Measurements from ENCODE around the gene ST3GAL2.
"Not testable (repeated sequence)": the region's sequence is repeated elsewhere in the genome, so short reads cannot be mapped to it uniquely, and the experiment has no call there.

Gene ST3GAL2

DNA sequence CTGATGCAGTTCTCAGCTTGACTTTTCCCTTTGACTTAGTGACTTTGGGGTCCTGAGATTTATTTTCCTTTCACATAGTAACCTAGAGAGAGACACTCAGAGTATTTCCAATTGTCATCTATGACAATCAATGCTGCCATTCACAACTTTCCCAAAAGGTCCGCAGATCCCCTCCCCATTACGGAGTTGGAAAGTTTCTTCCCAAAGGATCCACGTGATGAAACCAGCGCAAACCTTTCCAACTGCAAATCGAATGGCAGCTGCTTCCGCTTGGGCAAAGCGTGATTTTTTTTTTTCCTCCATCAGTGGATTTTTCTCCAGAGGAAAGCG lies 15.0 kb upstream of the ST3GAL2 start:
- DNase-seq (ENCODE audit: extremely low read depth, low read depth), result no peak
- TF ChIP-seq, protein P1, sequence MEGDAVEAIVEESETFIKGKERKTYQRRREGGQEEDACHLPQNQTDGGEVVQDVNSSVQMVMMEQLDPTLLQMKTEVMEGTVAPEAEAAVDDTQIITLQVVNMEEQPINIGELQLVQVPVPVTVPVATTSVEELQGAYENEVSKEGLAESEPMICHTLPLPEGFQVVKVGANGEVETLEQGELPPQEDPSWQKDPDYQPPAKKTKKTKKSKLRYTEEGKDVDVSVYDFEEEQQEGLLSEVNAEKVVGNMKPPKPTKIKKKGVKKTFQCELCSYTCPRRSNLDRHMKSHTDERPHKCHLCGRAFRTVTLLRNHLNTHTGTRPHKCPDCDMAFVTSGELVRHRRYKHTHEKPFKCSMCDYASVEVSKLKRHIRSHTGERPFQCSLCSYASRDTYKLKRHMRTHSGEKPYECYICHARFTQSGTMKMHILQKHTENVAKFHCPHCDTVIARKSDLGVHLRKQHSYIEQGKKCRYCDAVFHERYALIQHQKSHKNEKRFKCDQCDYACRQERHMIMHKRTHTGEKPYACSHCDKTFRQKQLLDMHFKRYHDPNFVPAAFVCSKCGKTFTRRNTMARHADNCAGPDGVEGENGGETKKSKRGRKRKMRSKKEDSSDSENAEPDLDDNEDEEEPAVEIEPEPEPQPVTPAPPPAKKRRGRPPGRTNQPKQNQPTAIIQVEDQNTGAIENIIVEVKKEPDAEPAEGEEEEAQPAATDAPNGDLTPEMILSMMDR (IDR thresholded peaks at IDR 0.05; ENCODE audit: low read depth, low read length), result no peak

DNA sequence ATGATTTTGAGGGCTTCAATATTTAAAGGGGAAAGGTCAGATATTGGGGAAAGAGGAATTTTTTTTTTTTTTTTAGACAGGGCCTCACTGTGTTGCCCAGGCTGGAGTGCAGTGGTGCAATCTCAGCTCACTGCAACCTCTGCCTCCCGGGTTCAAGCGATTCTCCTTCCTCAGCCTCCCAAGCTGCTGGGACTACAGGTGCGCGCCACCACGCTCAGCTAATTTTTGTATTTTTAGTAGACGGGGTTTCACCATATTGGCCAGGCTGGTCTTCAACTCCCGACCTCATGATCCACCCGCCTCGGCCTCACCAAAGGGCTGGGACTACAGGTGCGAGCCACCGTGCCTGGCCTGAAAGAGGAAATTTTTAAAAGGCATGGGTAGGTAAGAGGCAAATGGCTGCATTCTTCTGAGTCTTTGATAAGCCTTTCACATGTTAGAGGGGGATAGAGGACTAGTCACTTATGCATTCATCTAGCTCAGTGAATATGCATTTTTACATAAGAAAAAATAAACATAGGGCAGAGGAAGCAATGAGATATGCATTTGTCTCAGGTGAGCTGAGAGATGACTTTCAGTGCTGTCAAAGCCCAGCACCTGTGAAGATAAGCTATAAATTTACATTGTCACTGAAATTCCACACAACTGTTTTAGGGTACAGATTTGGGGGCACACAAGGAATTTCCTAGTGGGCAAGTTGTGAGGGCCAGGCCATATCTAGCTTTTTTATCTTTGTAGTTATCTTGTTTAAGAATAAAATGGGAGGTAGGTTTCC lies 14.4 kb upstream of the ST3GAL2 start:
- TF ChIP-seq, protein P1 (IDR thresholded peaks at IDR 0.05; ENCODE audit: low read depth, low read length), result no peak
- DNase-seq (ENCODE audit: extremely low read depth, low read depth), result no peak

DNA sequence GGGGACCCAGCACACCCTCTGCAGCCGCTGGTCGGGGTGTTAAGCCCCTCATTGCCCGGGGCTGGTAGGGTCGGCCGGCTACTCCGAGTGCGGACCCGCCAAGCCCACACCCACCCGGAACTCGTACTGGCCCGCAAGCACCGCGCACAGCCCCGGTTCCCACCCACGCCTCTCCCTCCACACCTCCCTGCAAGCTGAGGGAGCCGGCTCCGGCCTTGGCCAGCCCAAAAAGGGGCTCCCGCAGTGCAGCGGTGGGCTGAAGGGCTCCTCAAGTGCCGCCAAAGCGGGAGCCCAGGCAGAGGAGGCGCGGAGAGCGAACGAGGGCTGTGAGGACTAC lies 12.1 kb upstream of the ST3GAL2 start:
- DNase-seq (ENCODE audit: extremely low read depth, low read depth), result not testable (repeated sequence)

DNA sequence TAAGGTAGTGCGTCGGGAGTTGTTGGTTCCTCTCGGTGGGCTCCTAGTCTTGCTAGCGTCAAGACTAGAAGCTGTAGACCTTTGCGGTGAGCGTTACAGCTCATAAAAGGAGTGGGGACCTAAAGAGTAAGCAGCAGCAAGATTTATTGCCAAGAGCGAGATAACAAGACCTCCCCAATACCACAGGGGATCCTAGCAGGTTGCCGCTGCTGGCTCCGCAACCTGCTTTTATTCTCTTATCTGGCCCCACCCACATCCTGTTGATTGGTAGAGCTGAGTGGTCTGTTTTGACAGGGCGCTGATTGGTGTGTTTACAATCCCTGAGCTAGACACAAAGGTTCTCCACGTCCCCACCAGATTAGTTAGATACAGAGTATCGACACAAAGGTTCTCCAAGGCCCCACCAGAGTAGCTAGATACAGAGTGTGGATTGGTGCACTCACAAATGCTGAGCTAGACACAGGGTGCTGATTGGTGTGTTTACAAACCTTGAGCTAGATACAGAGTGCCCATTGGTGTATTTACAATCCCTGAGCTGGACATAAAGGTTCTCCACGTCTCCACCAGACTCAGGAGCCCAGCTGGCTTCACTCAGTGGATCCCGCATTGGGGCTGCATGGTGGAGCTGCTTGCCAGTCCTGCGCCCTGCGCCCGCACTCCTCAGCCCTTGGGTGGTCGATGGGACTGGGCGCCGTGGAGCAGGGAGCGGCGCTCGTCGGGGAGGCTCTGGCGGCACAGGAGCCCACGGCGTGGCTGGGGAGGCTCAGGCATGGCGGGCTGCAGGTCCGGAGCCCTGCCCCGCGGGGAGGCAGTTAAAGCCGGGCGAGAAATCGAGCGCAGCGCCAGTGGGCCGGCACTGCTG lies 11.5 kb upstream of the ST3GAL2 start:
- not testable (repeated sequence) for DNase-seq (ENCODE audit: extremely low read depth, low read depth)

DNA sequence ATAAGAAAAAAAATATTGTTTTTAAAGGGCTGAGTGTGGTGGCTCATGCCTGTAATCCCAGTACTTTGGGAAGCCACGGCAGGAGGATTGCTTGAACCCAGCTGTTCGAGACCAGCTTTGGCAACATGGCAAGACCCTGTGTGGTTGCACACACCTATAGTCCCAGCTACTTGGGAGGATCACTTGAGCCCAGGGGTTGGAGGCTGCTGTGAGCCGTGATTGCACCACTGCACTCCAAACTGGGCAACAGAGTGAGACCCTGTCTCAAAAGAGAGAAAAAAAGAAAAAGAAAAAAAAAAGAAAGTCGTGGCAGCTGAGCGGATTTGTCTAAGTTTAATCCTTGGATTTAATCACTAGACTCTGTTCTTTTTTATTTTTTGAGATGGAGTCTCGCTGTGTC lies 9.2 kb upstream of the ST3GAL2 start:
- TF ChIP-seq, protein P1 (IDR thresholded peaks at IDR 0.05; ENCODE audit: low read depth, low read length), result no peak
- no peak for DNase-seq (ENCODE audit: extremely low read depth, low read depth)

DNA sequence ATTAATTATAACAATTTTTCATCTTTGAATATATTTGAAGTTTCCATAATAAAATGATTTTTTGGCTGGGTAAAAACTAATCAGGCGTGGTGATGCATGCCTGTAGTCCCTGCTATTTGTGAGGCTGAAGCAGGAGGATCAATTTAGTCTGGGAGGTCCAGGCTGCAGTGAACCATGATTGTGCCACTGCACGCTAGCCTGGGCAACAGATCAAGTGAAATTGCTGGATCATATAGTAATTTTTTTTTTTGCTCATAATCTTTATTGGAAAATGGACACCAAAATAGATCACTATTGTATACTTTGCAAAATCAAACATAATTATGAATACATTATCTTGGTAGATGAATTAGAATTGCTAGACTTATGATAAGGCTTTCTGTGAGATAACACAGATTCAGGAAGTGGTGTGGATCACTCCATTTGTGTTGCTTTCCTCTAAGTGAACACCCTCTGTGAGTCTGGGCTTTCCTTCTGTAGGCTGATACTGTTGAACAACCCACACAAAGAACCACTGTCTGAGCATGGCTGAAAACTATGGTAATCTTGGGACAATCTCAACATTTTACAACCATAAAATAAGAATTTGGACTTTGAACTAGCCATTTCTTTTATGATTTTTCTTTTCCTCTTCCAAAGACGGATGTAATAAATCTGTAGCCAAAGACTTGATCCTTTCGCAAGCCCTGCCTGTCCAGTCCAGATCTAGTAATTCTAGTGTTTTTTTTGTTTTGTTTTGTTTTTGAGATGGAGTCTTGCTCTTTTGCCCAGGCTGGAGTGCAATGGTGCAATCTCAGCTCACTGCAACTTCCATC lies 5.6 kb upstream of the ST3GAL2 start:
- TF ChIP-seq, protein P1 (IDR thresholded peaks at IDR 0.05; ENCODE audit: low read depth, low read length), result no peak

DNA sequence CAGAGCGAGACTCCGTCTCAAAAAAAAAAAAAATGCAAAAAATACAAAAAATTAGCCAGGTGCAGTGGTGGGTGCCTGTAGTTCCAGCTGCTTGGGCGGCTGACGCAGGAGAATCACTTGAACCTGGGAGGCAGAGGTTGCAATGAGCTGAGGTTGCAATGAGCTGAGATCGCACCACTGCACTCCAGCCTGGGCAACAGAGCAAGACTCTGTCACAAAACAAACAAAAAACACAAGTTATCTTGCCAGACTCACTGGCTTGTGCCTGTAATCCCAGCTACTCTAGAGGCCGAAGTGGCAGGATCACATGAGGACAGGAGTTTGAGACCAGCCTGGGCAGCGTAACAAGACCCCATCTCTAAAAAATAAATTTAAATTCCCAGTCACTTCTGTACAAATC lies 3.4 kb upstream of the ST3GAL2 start:
- DNase-seq (ENCODE audit: extremely low read depth, low read depth), result no peak
- TF ChIP-seq, protein P1 (IDR thresholded peaks at IDR 0.05; ENCODE audit: low read depth, low read length), result no peak

More for the DNA sequence above, 5.6 kb upstream of the ST3GAL2 start:
- DNase-seq (ENCODE audit: extremely low read depth, low read depth), result no peak

DNA sequence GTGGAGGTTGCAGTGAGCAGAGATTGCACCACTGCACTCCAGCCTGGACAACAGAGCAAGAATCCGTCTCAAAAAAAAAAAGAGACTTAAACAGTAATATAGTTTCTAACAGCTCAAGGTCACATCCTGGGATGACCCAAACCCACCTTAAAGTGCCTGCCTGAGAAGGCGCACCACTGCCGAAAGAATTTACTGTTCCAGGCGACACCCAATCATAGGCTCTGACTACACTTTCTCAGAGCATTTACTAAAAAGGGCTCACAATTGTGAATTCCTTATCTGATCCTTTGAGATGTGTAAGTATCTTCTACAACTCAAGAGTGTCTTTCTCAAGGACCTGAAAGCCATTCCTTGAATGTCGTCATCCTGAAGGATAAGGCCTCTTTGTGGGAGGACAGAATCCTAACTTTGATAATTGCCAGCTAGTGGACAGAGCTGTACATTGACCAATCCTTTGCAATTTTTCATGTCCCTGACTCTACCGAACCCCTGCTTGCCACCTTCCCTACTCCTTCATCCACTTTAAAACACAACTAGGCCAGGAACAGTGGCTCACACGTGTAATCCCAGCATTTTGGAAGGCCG lies 2.6 kb upstream of the ST3GAL2 start:
- TF ChIP-seq, protein P1 (IDR thresholded peaks at IDR 0.05; ENCODE audit: low read depth, low read length), result no peak
- no peak for DNase-seq (ENCODE audit: extremely low read depth, low read depth)

Data from AG09319 (cell line).